Astrocyte (in vitro differentiated cells and primary cell): Measurements from ENCODE around the gene GLB1L3. TPM values are rescaled to one million over a fixed set of nuclear protein-coding genes. Genes with fewer than 3 reads are reported as not detected.

ENCODE experiments used
- DNase-seq: peaks from one replicate; pipeline ENCODE4 v3.0.0-alpha.2; 2010; ENCODE audit warnings: low read depth
- FAIRE-seq: peaks from 2 replicates; lab custom pipeline; 2011; peaks lifted over from hg19 to GRCh38; lab: Jason Lieb, UNC
- H2AFZ ChIP-seq: 2 replicates; pipeline ENCODE4 v1.6.0; 2012; ENCODE audit warnings: low read depth, low read length, inconsistent platforms
- H3K27ac ChIP-seq: 2 replicates; pipeline ENCODE4 v1.5.1; 2011; ENCODE audit warnings: low read depth, low read length, inconsistent platforms
- H3K27me3 ChIP-seq: 2 replicates; pipeline ENCODE4 v1.6.0; 2011; ENCODE audit warnings: low read length, inconsistent platforms; ENCODE audit not compliant: insufficient read depth
- H3K36me3 ChIP-seq: 2 replicates; pipeline ENCODE4 v1.5.1; 2011; ENCODE audit warnings: low read length, inconsistent platforms; ENCODE audit not compliant: insufficient read depth
- H3K4me1 ChIP-seq: 2 replicates; pipeline ENCODE4 v1.5.1; 2011; ENCODE audit warnings: low read length, inconsistent platforms; ENCODE audit not compliant: insufficient read depth
- H3K4me2 ChIP-seq: 2 replicates; pipeline ENCODE4 v1.6.0; 2012; ENCODE audit warnings: low read length, inconsistent platforms
- H3K4me3 ChIP-seq: 2 replicates; pipeline ENCODE4 v1.5.1; 2011; ENCODE audit warnings: low read depth, mild to moderate bottlenecking, low read length, inconsistent platforms; ENCODE audit not compliant: insufficient read depth
- H3K79me2 ChIP-seq: 2 replicates; pipeline ENCODE4 v1.6.0; 2012; ENCODE audit warnings: mild to moderate bottlenecking, low read length, inconsistent platforms; ENCODE audit not compliant: insufficient read depth
- H3K9ac ChIP-seq: 2 replicates; pipeline ENCODE4 v1.6.0; 2012; ENCODE audit warnings: mild to moderate bottlenecking, low read length, inconsistent platforms
- H3K9me3 ChIP-seq: 2 replicates; pipeline ENCODE4 v1.5.1; 2012; ENCODE audit warnings: low read depth, mild to moderate bottlenecking, low read length, inconsistent platforms; ENCODE audit not compliant: insufficient read depth
- H4K20me1 ChIP-seq: 2 replicates; pipeline ENCODE4 v1.6.0; 2012; ENCODE audit warnings: low read length, inconsistent platforms; ENCODE audit not compliant: insufficient read depth
- H3K27ac Mint-ChIP-seq: one replicate; pipeline ENCODE4 v1.8.0; 2021; ENCODE audit warnings: mild to moderate bottlenecking, mixed read lengths; ENCODE audit not compliant: unreplicated experiment
- H3K27me3 Mint-ChIP-seq: one replicate; pipeline ENCODE4 v1.8.0; 2021; ENCODE audit warnings: low read depth, mixed read lengths; ENCODE audit not compliant: unreplicated experiment
- H3K36me3 Mint-ChIP-seq: one replicate; pipeline ENCODE4 v1.8.0; 2021; ENCODE audit warnings: low read depth, mixed read lengths; ENCODE audit not compliant: unreplicated experiment
- H3K4me1 Mint-ChIP-seq: one replicate; pipeline ENCODE4 v1.8.0; 2021; ENCODE audit warnings: low read depth, mixed read lengths; ENCODE audit not compliant: unreplicated experiment
- H3K4me3 Mint-ChIP-seq: one replicate; pipeline ENCODE4 v1.8.0; 2021; ENCODE audit warnings: mild to moderate bottlenecking, moderate library complexity, mixed read lengths; ENCODE audit not compliant: unreplicated experiment
- H3K9me3 Mint-ChIP-seq: one replicate; pipeline ENCODE4 v1.8.0; 2021; ENCODE audit warnings: mild to moderate bottlenecking, mixed read lengths; ENCODE audit not compliant: unreplicated experiment
- CTCF ChIP-seq: IDR thresholded peaks from 2 replicates; pipeline ENCODE4 v1.5.1; 2011; ENCODE audit warnings: low read depth, mild to moderate bottlenecking, inconsistent platforms, low read length, moderate library complexity; ENCODE audit not compliant: insufficient read depth
- EZH2 ChIP-seq: IDR thresholded peaks from 2 replicates; pipeline ENCODE4 v1.6.1; 2012; ENCODE audit warnings: mild to moderate bottlenecking, low read length, inconsistent platforms; ENCODE audit not compliant: insufficient read depth
- total RNA-seq: library from RNA; stranded (reverse); gene quantifications from 2 replicates; pipeline ENCODE4 v1.2.1, GENCODE V29; 2021

GLB1L3 gene
- total RNA-seq, 1 donor from 2014 or later = 0.20 TPM

GRCh38 chr11:134292661-134293060 is 16.5 kb downstream of the GLB1L3 start:
- no peak overlapping the region for H3K27ac Mint-ChIP-seq
- Histone ChIP-seq H3K4me2 (no peak overlapping the region), H3K27me3 (peaks cover 2% of the 10 kb centered on the region), H3K4me1 (no peaks in the 10 kb centered on the region), H3K79me2 (no peaks in the 10 kb centered on the region), H3K9ac (no peak overlapping the region), H4K20me1 (no peaks in the 10 kb centered on the region), H2AFZ (no peak overlapping the region), H3K27ac (no peak overlapping the region), H3K4me3 (no peak overlapping the region), H3K9me3 (no peaks in the 10 kb centered on the region), H3K36me3 (no peaks in the 10 kb centered on the region)
- no peak for TF ChIP-seq EZH2
- TF ChIP-seq CTCF = no peak
- H3K27me3 Mint-ChIP-seq = peaks cover 19% of the 10 kb centered on the region
- no peak for DNase-seq
- H3K9me3 Mint-ChIP-seq = peaks cover 2% of the 10 kb centered on the region
- H3K4me3 Mint-ChIP-seq = no peak overlapping the region
- H3K4me1 Mint-ChIP-seq = no peaks in the 10 kb centered on the region
- no peak for FAIRE-seq
- H3K36me3 Mint-ChIP-seq = no peaks in the 10 kb centered on the region

GRCh38 chr11:134293119-134294113 is 17.2 kb downstream of the GLB1L3 start:
- Histone ChIP-seq H3K4me2 (no peak overlapping the region), H3K9me3 (no peaks in the 10 kb centered on the region), H3K4me3 (no peak overlapping the region), H2AFZ (no peak overlapping the region), H3K79me2 (no peaks in the 10 kb centered on the region), H4K20me1 (no peaks in the 10 kb centered on the region), H3K27me3 (peaks cover 2% of the 10 kb centered on the region), H3K4me1 (no peaks in the 10 kb centered on the region), H3K36me3 (no peaks in the 10 kb centered on the region), H3K27ac (no peak overlapping the region), H3K9ac (no peak overlapping the region)
- no peaks in the 10 kb centered on the region for H3K4me1 Mint-ChIP-seq
- H3K27ac Mint-ChIP-seq = no peak overlapping the region
- no peak overlapping the region for H3K4me3 Mint-ChIP-seq
- FAIRE-seq (no peak), DNase-seq (no peak)
- peaks cover 19% of the 10 kb centered on the region for H3K27me3 Mint-ChIP-seq
- TF ChIP-seq EZH2 (no peak), CTCF (no peak)
- no peaks in the 10 kb centered on the region for H3K36me3 Mint-ChIP-seq
- H3K9me3 Mint-ChIP-seq = peaks cover 2% of the 10 kb centered on the region

GRCh38 chr11:134294664-134295063 is 18.5 kb downstream of the GLB1L3 start:
- H3K4me2 ChIP-seq = no peak overlapping the region

More at GRCh38 chr11:134294664-134295063, 18.5 kb downstream of the GLB1L3 start:
- H3K4me1 Mint-ChIP-seq = no peaks in the 10 kb centered on the region
- no peak overlapping the region for H3K4me3 Mint-ChIP-seq
- Histone ChIP-seq H3K4me3 (no peak overlapping the region), H4K20me1 (no peaks in the 10 kb centered on the region), H3K9me3 (no peaks in the 10 kb centered on the region), H3K27ac (no peak overlapping the region), H3K79me2 (no peaks in the 10 kb centered on the region), H3K36me3 (no peaks in the 10 kb centered on the region), H3K27me3 (peaks cover 2% of the 10 kb centered on the region), H3K4me1 (no peaks in the 10 kb centered on the region), H3K9ac (no peak overlapping the region), H2AFZ (no peak overlapping the region)
- no peak for TF ChIP-seq CTCF
- no peak for TF ChIP-seq EZH2
- peaks cover 2% of the 10 kb centered on the region for H3K36me3 Mint-ChIP-seq
- DNase-seq (no peak), FAIRE-seq (no peak)
- peaks cover 2% of the 10 kb centered on the region for H3K9me3 Mint-ChIP-seq
- no peak overlapping the region for H3K27ac Mint-ChIP-seq
- H3K27me3 Mint-ChIP-seq = peaks cover 21% of the 10 kb centered on the region
